H1 (cell line): Measurements from ENCODE around the gene MEX3D. TPM values are rescaled to one million over a fixed set of nuclear protein-coding genes. Genes with fewer than 3 reads are reported as not detected.
A peak's percentile ranks its signal among the peaks of the same experiment; 100 is the strongest.

ENCODE experiments used
- CTCF ChIA-PET: fragments of 300-600 bp; sonication (Branson Sonifier 250); formaldehyde crosslinking; loops from one replicate; lab custom pipeline; 2021; ENCODE audit not compliant: partially characterized antibody; lab: Charles Lee
- POLR2A ChIA-PET: fragments of 300-600 bp; sonication (Branson Sonifier 250); formaldehyde crosslinking; loops from one replicate; lab custom pipeline; 2021; ENCODE audit warnings: inconsistent platforms; ENCODE audit not compliant: partially characterized antibody; lab: Charles Lee
- DNase-seq, 2 experiments: peaks; one replicate each; pipeline versions ENCODE4 v3.0.0 to v3.0.0-alpha.2; 2010 to 2022; ENCODE audit warnings: low spot score in 2 of 2, low read depth in 1 of 2, mixed read lengths in 1 of 2
- FAIRE-seq: peaks from 2 replicates; lab custom pipeline; 2011; peaks lifted over from hg19 to GRCh38; lab: Jason Lieb, UNC
- H2AFZ ChIP-seq: 2 replicates; pipeline ENCODE4 v1.8.1; 2012; ENCODE audit warnings: low read length, inconsistent platforms
- H2AK5ac ChIP-seq: 2 replicates; pipeline ENCODE4 v1.6.1; 2013; ENCODE audit warnings: low read depth, low read length
- H2BK120ac ChIP-seq: replicated peaks from 2 replicates; pipeline ENCODE3; 2013; ENCODE audit warnings: low read depth, low read length, inconsistent platforms
- H2BK12ac ChIP-seq: 2 replicates; pipeline ENCODE4 v1.6.1; 2013; ENCODE audit warnings: low read depth, low read length
- H2BK15ac ChIP-seq: 2 replicates; pipeline ENCODE4 v1.6.1; 2013; ENCODE audit warnings: low read length
- H2BK20ac ChIP-seq: 2 replicates; pipeline ENCODE4 v1.6.1; 2013; ENCODE audit warnings: low read length
- H2BK5ac ChIP-seq: 2 replicates; pipeline ENCODE4 v1.6.1; 2013; ENCODE audit warnings: low read depth, low read length
- H3K14ac ChIP-seq: 2 replicates; pipeline ENCODE4 v1.6.1; 2013; ENCODE audit warnings: inconsistent platforms; ENCODE audit not compliant: insufficient read length
- H3K18ac ChIP-seq: 2 replicates; pipeline ENCODE4 v1.6.1; 2013; ENCODE audit warnings: low read length; ENCODE audit errors: extremely low read depth
- H3K23ac ChIP-seq: 2 replicates; pipeline ENCODE4 v1.6.1; 2013; ENCODE audit warnings: inconsistent platforms; ENCODE audit not compliant: insufficient read length
- H3K23me2 ChIP-seq: 2 replicates; pipeline ENCODE4 v1.6.1; 2013; ENCODE audit warnings: low read depth, low read length
- H3K27ac ChIP-seq: 2 replicates; pipeline ENCODE4 v1.6.1; 2011; ENCODE audit warnings: low read depth, low read length, inconsistent platforms
- H3K27me3 ChIP-seq, 4 experiments: replicated peaks in 1 of 4; 1 replicate in 1 of 4; 2 replicates in 3 of 4; pipeline versions ENCODE4 v1.6.1 to v1.8.1; 2011 to 2013; ENCODE audit warnings: low read length in 3 of 4, mild to moderate bottlenecking in 3 of 4, inconsistent platforms in 2 of 4, mixed read lengths in 2 of 4, moderate library complexity in 1 of 4; ENCODE audit not compliant: control insufficient read depth in 3 of 4, insufficient read depth in 3 of 4; ENCODE audit errors: extremely low read depth in 1 of 4
- H3K36me3 ChIP-seq, 4 experiments: 2 replicates each; pipeline versions ENCODE4 v1.6.1 to v1.8.1; 2011 to 2013; ENCODE audit warnings: mild to moderate bottlenecking in 4 of 4, low read length in 3 of 4, moderate library complexity in 2 of 4, control low read depth in 1 of 4, inconsistent platforms in 1 of 4; ENCODE audit not compliant: insufficient read depth in 4 of 4, control insufficient read depth in 2 of 4
- H3K4ac ChIP-seq: replicated peaks from 2 replicates; pipeline ENCODE3; 2013; ENCODE audit warnings: low read length, low read depth, mixed read lengths, inconsistent platforms; ENCODE audit not compliant: insufficient read length
- H3K4me1 ChIP-seq, 4 experiments: replicated peaks in 1 of 4; 1 replicate in 1 of 4; 2 replicates in 3 of 4; pipeline versions ENCODE4 v1.6.1 to v1.8.1; 2011 to 2013; ENCODE audit warnings: low read length in 3 of 4, inconsistent platforms in 2 of 4, mixed read lengths in 1 of 4; ENCODE audit not compliant: insufficient read depth in 4 of 4, control insufficient read depth in 3 of 4
- H3K4me2 ChIP-seq, 2 experiments: 2 replicates each; pipeline versions ENCODE4 v1.6.1 to v1.8.1; 2011 to 2013; ENCODE audit warnings: low read depth in 2 of 2, low read length in 2 of 2, control low read depth in 1 of 2, inconsistent platforms in 1 of 2, mild to moderate bottlenecking in 1 of 2; ENCODE audit not compliant: insufficient read depth in 1 of 2
- H3K4me3 ChIP-seq, 4 experiments: fragments of 200-600, 300-600 bp in 1 of 4; sonication (generic), shearing (Covaris generic), sonication (Bioruptor Twin) in 1 of 4; 2 replicates each; pipeline versions ENCODE4 v1.5.1 to v1.8.1; 2011 to 2016; ENCODE audit warnings: low read length in 4 of 4, low read depth in 3 of 4, control low read depth in 2 of 4, inconsistent platforms in 2 of 4, mild to moderate bottlenecking in 2 of 4, mixed read lengths in 1 of 4, moderate library complexity in 1 of 4; ENCODE audit not compliant: insufficient read depth in 2 of 4; ENCODE audit errors: extremely low read depth in 1 of 4
- H3K56ac ChIP-seq: replicated peaks from 2 replicates; pipeline ENCODE3; 2013; ENCODE audit warnings: low read depth, mild to moderate bottlenecking, mixed read lengths, low read length, inconsistent platforms; ENCODE audit not compliant: insufficient read length
- H3K79me1 ChIP-seq: 2 replicates; pipeline ENCODE4 v1.6.1; 2013; ENCODE audit warnings: low read depth, low read length, control low read depth
- H3K79me2 ChIP-seq, 2 experiments: 2 replicates each; pipeline versions ENCODE4 v1.6.1 to v1.8.1; 2012 to 2013; ENCODE audit warnings: low read length in 2 of 2, mild to moderate bottlenecking in 2 of 2, inconsistent platforms in 1 of 2; ENCODE audit not compliant: insufficient read depth in 2 of 2, control insufficient read depth in 1 of 2
- H3K9ac ChIP-seq, 4 experiments: replicated peaks in 1 of 4; 1 replicate in 1 of 4; 2 replicates in 3 of 4; pipeline versions ENCODE4 v1.6.1 to v1.8.1; 2011 to 2013; ENCODE audit warnings: low read depth in 3 of 4, low read length in 3 of 4, control low read depth in 2 of 4, mild to moderate bottlenecking in 2 of 4, moderate library complexity in 2 of 4, inconsistent platforms in 1 of 4; ENCODE audit errors: extremely low read depth in 1 of 4
- H3K9me3 ChIP-seq, 2 experiments: 2 replicates each; pipeline versions ENCODE4 v1.6.1 to v1.8.1; 2012 to 2013; ENCODE audit warnings: mild to moderate bottlenecking in 2 of 2, moderate library complexity in 2 of 2, control low read depth in 1 of 2, inconsistent platforms in 1 of 2, low read depth in 1 of 2, low read length in 1 of 2, mixed read lengths in 1 of 2; ENCODE audit not compliant: insufficient read depth in 2 of 2
- H4K20me1 ChIP-seq, 2 experiments: replicated peaks in 1 of 2; 2 replicates each; pipeline versions ENCODE3 to v1.8.1; 2011 to 2013; ENCODE audit warnings: inconsistent platforms in 2 of 2, low read length in 2 of 2, mild to moderate bottlenecking in 1 of 2; ENCODE audit not compliant: insufficient read depth in 2 of 2, control insufficient read depth in 1 of 2
- H4K5ac ChIP-seq: 2 replicates; pipeline ENCODE4 v1.6.1; 2013; ENCODE audit warnings: low read length, low read depth, mixed read lengths, inconsistent platforms; ENCODE audit not compliant: insufficient read length
- H4K8ac ChIP-seq: 2 replicates; pipeline ENCODE4 v1.8.0; 2013; ENCODE audit warnings: mild to moderate bottlenecking, moderate library complexity, low read length, inconsistent platforms; ENCODE audit not compliant: insufficient read depth; ENCODE audit errors: extremely low read depth
- H4K91ac ChIP-seq: replicated peaks from 2 replicates; pipeline ENCODE3; 2013; ENCODE audit warnings: low read length, mixed read lengths, inconsistent platforms; ENCODE audit not compliant: insufficient read length
- EP300 ChIP-seq, 2 experiments: IDR thresholded peaks; 1 replicate in 1 of 2; 2 replicates in 1 of 2; pipeline ENCODE4 v1.6.1; 2011 to 2012; ENCODE audit warnings: low read depth in 2 of 2, low read length in 2 of 2, mild to moderate bottlenecking in 2 of 2, borderline replicate concordance in 1 of 2, inconsistent platforms in 1 of 2, moderate library complexity in 1 of 2
- NANOG ChIP-seq: IDR thresholded peaks from 2 replicates; pipeline ENCODE4 v1.6.1; 2011; ENCODE audit warnings: low read length, low read depth, mild to moderate bottlenecking, inconsistent platforms; ENCODE audit not compliant: insufficient read depth, poor library complexity, severe bottlenecking
- SP1 ChIP-seq: IDR thresholded peaks from 2 replicates; pipeline ENCODE4 v1.6.1; 2011; ENCODE audit warnings: low read depth, low read length
- WGBS, 2 experiments: shearing (Covaris generic) in 1 of 2; methylation state at CpG; one replicate each; pipeline versions ENCODE4 v1.1.6 to v1.1.7; 2013 to 2015; ENCODE audit warnings: low lambda C conversion rate in 2 of 2, mixed read lengths in 2 of 2, inconsistent platforms in 1 of 2, low coverage in 1 of 2, missing lambda C conversion rate in 1 of 2; ENCODE audit not compliant: insufficient replicate concordance in 2 of 2, insufficient coverage in 1 of 2, insufficient read length in 1 of 2; ENCODE audit errors: extremely low coverage in 1 of 2, missing lambda C conversion rate in 1 of 2; 5-methylcytosine and 5-hydroxymethylcytosine counted together
- polyA plus RNA-seq, 7 experiments: library from polyadenylated mRNA; depleted of rRNA in 3 of 7; stranded (reverse) in 5 of 7; unstranded in 2 of 7; fragments of >200 nt in 5 of 7; fragments of 200-250 nt in 2 of 7; gene quantifications; 1 replicate in 5 of 7; 2 replicates in 1 of 7; 4 replicates in 1 of 7; pipeline versions ENCODE4 v1.2.1 to v1.2.3, GENCODE V29; 2011 to 2013; ENCODE audit warnings: missing spikeins in 2 of 7, mixed read lengths in 2 of 7
- total RNA-seq: library from RNA; stranded (reverse); fragmentation: NEBNext Ultra II Directional; extraction: Animal tissue kit (Norgen Biotek cat#: 25700); gene quantifications from 2 replicates; pipeline ENCODE4 v1.2.1, GENCODE V29; 2021

MEX3D gene
- total and polyA plus RNA-seq, 2 of the 8 experiments (the other 6 are each of a cell fraction or from before 2014, with no cell fraction given), result 20.8 to 78.8 TPM

GRCh38 chr19:1592024-1592754 is 24.1 kb upstream of the MEX3D start:
- Histone ChIP-seq H2BK12ac (no peak overlapping the region), H3K4ac (peak overlapping the region; percentile 24), H4K8ac (peak overlapping the region; percentile 99), H2BK5ac (peak overlapping the region; percentile 93), H3K79me1 (peaks cover 15% of the 10 kb centered on the region), H3K14ac (peak overlapping the region; percentile 73), H3K23me2 (peaks cover 5% of the 10 kb centered on the region), H4K91ac (peak overlapping the region; percentile 98), H3K23ac (no peak overlapping the region), H3K4me2 (peak overlapping the region; percentile 88 to 95), H2BK20ac (no peak overlapping the region), H3K18ac (peak overlapping the region; percentile 93), H3K9me3 (no peaks in the 10 kb centered on the region), H2AFZ (no peak overlapping the region), H3K56ac (peak overlapping the region; percentile 85), H2AK5ac (peak overlapping the region; percentile 82; the same call in 1 of the 2 replicates), H3K79me2 (peaks cover 0 to 45% of the 10 kb centered on the region in 2 experiments; a peak in 3 of 4 replicates), H3K27ac (peak overlapping the region; percentile 98), H2BK15ac (no peak overlapping the region), H4K20me1 (peaks cover 4 to 8% of the 10 kb centered on the region in 2 experiments), H3K4me1 (peaks cover 0 to 8% (median 6%) of the 10 kb centered on the region in 4 experiments; a peak in 6 of 7 replicates), H3K9ac (peak overlapping the region; percentile 96 to 99 (median 98)), H3K36me3 (peaks cover 2 to 10% (median 4%) of the 10 kb centered on the region in 4 experiments; a peak in 6 of 8 replicates), H3K27me3 (no peaks in the 10 kb centered on the region), H2BK120ac (no peak overlapping the region), H3K4me3 (peak overlapping the region; percentile 82 to 93 (median 90)), H4K5ac (peak overlapping the region; percentile 70)
- WGBS, 2 experiments, result 2% methylated on average over 13 of the region's 94 CpGs; no CpG with 5 or more reads in 1 of the 2 experiments
- POLR2A ChIA-PET, result interaction anchor here (0.6 to 9.1 kb wide), 22 partner anchors 12 to 1570 kb away, joined by 3 to 148 read pairs (median 5); partner anchors contain the start of gene UQCR11
- FAIRE-seq, result no peak
- CTCF ChIA-PET, result interaction anchor here (2.9 to 5.2 kb wide), 2 partner anchors 15 to 46 kb away, joined by 19 to 25 read pairs; no protein-coding TSS in a partner anchor
- peak; percentile 41 to 85 for DNase-seq
- TF ChIP-seq NANOG, result no peak
- no peak for TF ChIP-seq EP300 (IDR thresholded peaks at IDR 0.05; ENCODE audit: borderline replicate concordance in 1 of 2, low read depth in 2 of 2, low read length in 2 of 2)
- TF ChIP-seq SP1, result no peak
